K562 (cell line): ENCODE measurements around the gene SNAPC5. TPM values are rescaled to one million over a fixed set of nuclear protein-coding genes. Genes with fewer than 3 reads are reported as not detected.

Experiments used
- ARID2 ChIP-seq: fragments of 450-650 bp; IDR thresholded peaks from 2 replicates; pipeline ENCODE4 v1.6.1; 2017; ENCODE audit warnings: antibody characterized with exemption, mild to moderate bottlenecking
- BACH1 ChIP-seq: fragments of 200-800 bp; sonication (Bioruptor generic); IDR thresholded peaks from 2 replicates; pipeline ENCODE4 v1.6.1; 2016; ENCODE audit warnings: missing genetic modification characterization, missing compliant biosample characterization
- CTBP1 ChIP-seq: fragments of 450-650 bp; IDR thresholded peaks from 2 replicates; pipeline ENCODE4 v1.6.1; 2016; ENCODE audit warnings: borderline replicate concordance
- EWSR1 ChIP-seq: fragments of 450-650 bp; IDR thresholded peaks from 2 replicates; pipeline ENCODE4 v1.6.1; 2018; ENCODE audit warnings: borderline replicate concordance, mild to moderate bottlenecking, low read depth, moderate library complexity; ENCODE audit not compliant: partially characterized antibody
- FOXP1 ChIP-seq: sonication (generic); formaldehyde crosslinking; IDR thresholded peaks from 2 replicates; pipeline ENCODE4 v1.8.0; 2022; ENCODE audit warnings: mild to moderate bottlenecking, missing genetic modification reagents
- HES1 ChIP-seq: fragments of 450-650 bp; IDR thresholded peaks from 2 replicates; pipeline ENCODE4 v1.6.1; 2016; ENCODE audit warnings: low read depth, mild to moderate bottlenecking, moderate library complexity
- JUN ChIP-seq, 2 experiments: sonication (generic) in 1 of 2; formaldehyde crosslinking in 1 of 2; IDR thresholded peaks; 2 replicates each; pipeline versions ENCODE4 v1.6.1 to v1.8.0; 2012 to 2022; ENCODE audit warnings: borderline replicate concordance in 2 of 2, mild to moderate bottlenecking in 2 of 2, improper control_type of control experiment in 1 of 2, low read depth in 1 of 2, low read length in 1 of 2, missing genetic modification reagents in 1 of 2
- NKRF ChIP-seq: fragments of 450-650 bp; IDR thresholded peaks from 2 replicates; pipeline ENCODE4 v1.6.1; 2016; ENCODE audit warnings: borderline replicate concordance
- POLR3G ChIP-seq: IDR thresholded peaks from 2 replicates; pipeline ENCODE4 v1.6.1; 2011; ENCODE audit not compliant: insufficient read length, insufficient replicate concordance; ENCODE audit errors: extremely low read depth
- PPARD ChIP-seq: fragments of 250-450 bp; sonication (Bioruptor Pico); IDR thresholded peaks from 2 replicates; pipeline ENCODE4 v1.8.0; 2022; ENCODE audit warnings: inconsistent platforms, mild to moderate bottlenecking, moderate library complexity
- THRB ChIP-seq: fragments of 450-650 bp; formaldehyde crosslinking; conservative IDR thresholded peaks from 2 replicates; pipeline ENCODE4 v1.4.0; 2022; ENCODE audit warnings: mild to moderate bottlenecking, missing genetic modification characterization
- ZFX ChIP-seq: sonication (generic); formaldehyde crosslinking; IDR thresholded peaks from 2 replicates; pipeline ENCODE4 v1.8.0; 2022; ENCODE audit warnings: mild to moderate bottlenecking, missing genetic modification reagents, moderate library complexity
- ZNF146 ChIP-seq: IDR thresholded peaks from one replicate; pipeline ENCODE4 v1.6.1; 2018; ENCODE audit warnings: missing compliant biosample characterization; ENCODE audit not compliant: unreplicated experiment
- ZNF175 ChIP-seq: fragments of 200-800 bp; sonication (Bioruptor generic); IDR thresholded peaks from 2 replicates; pipeline ENCODE4 v1.6.1; 2016; ENCODE audit warnings: low read depth, mild to moderate bottlenecking, missing genetic modification characterization, missing compliant biosample characterization
- ZNF282 ChIP-seq: sonication (generic); formaldehyde crosslinking; IDR thresholded peaks from 2 replicates; pipeline ENCODE4 v1.8.1; 2023; ENCODE audit warnings: missing genetic modification reagents
- ZNF316 ChIP-seq: fragments of 450-650 bp; IDR thresholded peaks from 2 replicates; pipeline ENCODE4 v1.6.1; 2016
- ZNF592 ChIP-seq: fragments of 450-650 bp; IDR thresholded peaks from 2 replicates; pipeline ENCODE4 v1.6.1; 2017; ENCODE audit warnings: antibody characterized with exemption, mild to moderate bottlenecking
- ZNF830 ChIP-seq: fragments of 250-450 bp; sonication (Bioruptor Pico); IDR thresholded peaks from 2 replicates; pipeline ENCODE4 v1.5.0; 2021; ENCODE audit warnings: mild to moderate bottlenecking
- polyA plus RNA-seq, 8 experiments: library from polyadenylated mRNA; depleted of rRNA in 4 of 8; stranded (reverse) in 5 of 8; unstranded in 3 of 8; fragments of >200 nt; fragmentation: Nextera tagmentation in 2 of 8; fragmentation: Illumina TruSeq in 1 of 8; extraction: Ambion mirVana in 2 of 8; extraction: Trizol in 1 of 8; gene quantifications; 2 replicates each; pipeline versions ENCODE4 v1.2.1 to v1.2.3, GENCODE V29; 2011 to 2014; ENCODE audit warnings: inconsistent platforms in 1 of 8, missing spikeins in 1 of 8
- total RNA-seq, 7 experiments: library from RNA; depleted of rRNA in 6 of 7; stranded (reverse); fragments of >200 nt in 6 of 7; fragmentation: Illumina TruSeq in 2 of 7; extraction: Trizol in 2 of 7; gene quantifications; 2 replicates each; pipeline versions ENCODE4 v1.2.1 to v1.2.3, GENCODE V29; 2011 to 2021; ENCODE audit warnings: low replicate concordance in 1 of 7

Gene SNAPC5
- total and polyA plus RNA-seq, 9 of the 15 experiments (the other 6 are each of a cell fraction or from before 2014, with no cell fraction given), result 52.8 to 155 (median 96.5) TPM

GRCh38 chr15:66505430-66505811 is 7.9 kb upstream of the SNAPC5 start (continued):
- TF ChIP-seq ZNF282 (CRISPR knock-in tag) (no peak), HES1 (no peak), PPARD (CRISPR knock-in tag) (no peak), ZNF592 (no peak), ZNF830 (CRISPR knock-in tag) (no peak), CTBP1 (no peak), FOXP1 (CRISPR knock-in tag) (0 out of 2 replicates have a peak, but pooled peaks have one; percentile 31), THRB (CRISPR knock-in tag) (no peak), JUN (IDR thresholded peaks at IDR 0.05; ENCODE audit: borderline replicate concordance, low read depth, low read length) (no peak), JUN (CRISPR knock-in tag; IDR thresholded peaks at IDR 0.05; ENCODE audit: borderline replicate concordance) (0 out of 2 replicates have a peak, but pooled peaks have one; percentile 49), ZNF316 (no peak; the same call in 1 of the 2 replicates), ZFX (CRISPR knock-in tag) (peak; percentile 58), ZNF175 (CRISPR knock-in tag) (no peak), POLR3G (no peak), BACH1 (tag) (no peak), NKRF (peak; percentile 59; the same call in 1 of the 2 replicates), ZNF146 (CRISPR knock-in tag) (no peak), ARID2 (no peak), EWSR1 (no peak)
